Measurements from ENCODE around the gene ADAM15. TPM values are rescaled to one million over a fixed set of nuclear protein-coding genes. Genes with fewer than 3 reads are reported as not detected.

Gene ADAM15
- total RNA-seq, 1 donor from 2014 or later: 72.0 TPM

DNA sequence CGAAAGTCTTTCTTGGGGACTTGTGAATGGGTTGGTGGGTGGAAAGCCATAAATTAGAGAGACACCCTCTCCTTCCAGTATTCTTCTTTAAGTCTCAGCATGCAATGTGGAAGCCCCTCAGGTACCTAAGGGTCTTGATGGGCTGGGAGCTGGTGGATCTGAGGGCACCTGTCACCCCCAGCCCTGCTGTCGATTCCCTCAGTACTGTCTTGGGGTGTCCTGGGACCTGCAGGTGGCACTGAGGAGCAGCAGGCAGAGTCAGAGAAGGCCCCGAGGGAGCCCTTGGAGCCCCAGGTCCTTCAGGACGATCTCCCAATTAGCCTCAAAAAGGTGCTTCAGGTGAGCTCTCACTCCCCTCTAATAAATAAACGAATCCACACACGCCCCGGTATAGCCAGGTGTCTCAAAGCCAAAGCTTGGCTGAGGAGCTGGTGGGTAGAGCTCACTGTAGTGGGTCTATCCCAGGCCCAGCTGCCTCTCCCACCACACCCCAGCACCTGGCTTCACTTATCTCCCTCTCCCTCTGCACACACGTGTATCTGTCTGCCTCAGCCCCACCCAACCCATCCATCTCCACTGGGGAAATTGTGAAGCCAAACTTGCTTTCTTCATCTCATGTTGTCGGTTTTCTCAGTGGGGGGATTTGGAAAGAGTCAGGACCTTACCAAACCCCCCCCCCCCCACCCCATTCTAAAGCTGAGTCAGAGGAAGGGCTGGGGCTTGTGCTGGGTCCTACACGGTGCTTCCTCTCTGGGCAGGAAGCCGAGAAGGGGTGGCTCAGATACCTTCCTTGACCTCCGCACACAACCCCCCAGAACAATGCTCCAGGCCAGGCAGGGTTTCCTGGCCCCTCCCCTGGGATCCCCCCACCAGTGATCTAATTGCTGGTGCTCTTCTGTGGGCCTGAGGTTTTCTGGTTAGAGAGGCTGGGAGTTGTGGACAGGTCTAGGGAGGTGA lies 1.6 kb downstream of the ADAM15 start:
- no peaks in the 10 kb centered on the region for H3K27me3 Mint-ChIP-seq (ENCODE audit: low read depth)
- H3K4me3 Mint-ChIP-seq (ENCODE audit: low read depth): peak overlapping the region; percentile 79
- H3K4me1 Mint-ChIP-seq (ENCODE audit: low read depth): peaks cover 24% of the 10 kb centered on the region
- no peak overlapping the region for H3K27ac Mint-ChIP-seq
- intact Hi-C loops (cut with micrococcal nuclease): loop anchor here (2.0 kb wide), 1 partner anchor 36 kb away; no protein-coding TSS in a partner anchor
- no peaks in the 10 kb centered on the region for H3K9me3 Mint-ChIP-seq
- H3K36me3 Mint-ChIP-seq (ENCODE audit: low read depth): peaks cover 14% of the 10 kb centered on the region
- no peak for DNase-seq (ENCODE audit: low spot score)

DNA sequence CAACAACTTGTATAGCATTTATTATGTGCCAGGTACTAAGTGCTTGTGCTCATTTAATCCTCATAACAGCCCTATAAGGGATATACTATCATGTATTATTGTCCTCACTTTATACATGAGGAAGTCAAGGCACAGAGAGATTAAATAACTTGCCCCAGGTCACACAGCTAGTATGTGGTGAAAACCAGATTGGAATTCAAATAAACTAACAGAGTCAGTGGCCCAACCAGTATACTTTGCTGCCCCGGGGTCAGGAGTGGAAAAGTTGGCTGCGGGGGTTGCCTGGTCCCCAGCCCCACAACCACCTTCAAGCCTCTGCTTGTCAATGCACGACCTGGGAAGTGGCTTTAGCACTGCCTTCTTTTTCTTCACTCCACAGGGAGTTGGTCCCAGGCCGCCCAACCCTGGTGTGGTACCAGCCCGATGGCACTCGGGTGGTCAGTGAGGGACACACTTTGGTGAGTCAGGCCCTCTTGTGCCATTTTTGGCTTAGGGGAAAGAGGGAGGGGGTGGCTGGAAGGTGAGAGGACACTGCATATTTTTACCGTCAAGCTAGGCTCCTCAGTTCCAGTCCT lies 2.5 kb downstream of the ADAM15 start:
- intact Hi-C loops (cut with micrococcal nuclease): loop anchor here (2.0 kb wide), 1 partner anchor 37 kb away; no protein-coding TSS in a partner anchor
- no peak overlapping the region for H3K4me3 Mint-ChIP-seq (ENCODE audit: low read depth)
- H3K27me3 Mint-ChIP-seq (ENCODE audit: low read depth): no peaks in the 10 kb centered on the region
- no peak for DNase-seq (ENCODE audit: low spot score)
- H3K4me1 Mint-ChIP-seq (ENCODE audit: low read depth): peaks cover 24% of the 10 kb centered on the region
- no peak overlapping the region for H3K27ac Mint-ChIP-seq
- peaks cover 22% of the 10 kb centered on the region for H3K36me3 Mint-ChIP-seq (ENCODE audit: low read depth)
- H3K9me3 Mint-ChIP-seq: no peaks in the 10 kb centered on the region

GRCh38 chr1:155057104-155057503 lies 6.0 kb downstream of the ADAM15 start:
- DNase-seq (ENCODE audit: low spot score): no peak
- intact Hi-C loops (cut with micrococcal nuclease): no loop called here
- Mint-ChIP-seq H3K27ac (no peak overlapping the region), H3K27me3 (ENCODE audit: low read depth) (no peaks in the 10 kb centered on the region), H3K4me1 (ENCODE audit: low read depth) (peaks cover 18% of the 10 kb centered on the region), H3K4me3 (ENCODE audit: low read depth) (no peak overlapping the region), H3K36me3 (ENCODE audit: low read depth) (peaks cover 25% of the 10 kb centered on the region), H3K9me3 (no peaks in the 10 kb centered on the region)

DNA sequence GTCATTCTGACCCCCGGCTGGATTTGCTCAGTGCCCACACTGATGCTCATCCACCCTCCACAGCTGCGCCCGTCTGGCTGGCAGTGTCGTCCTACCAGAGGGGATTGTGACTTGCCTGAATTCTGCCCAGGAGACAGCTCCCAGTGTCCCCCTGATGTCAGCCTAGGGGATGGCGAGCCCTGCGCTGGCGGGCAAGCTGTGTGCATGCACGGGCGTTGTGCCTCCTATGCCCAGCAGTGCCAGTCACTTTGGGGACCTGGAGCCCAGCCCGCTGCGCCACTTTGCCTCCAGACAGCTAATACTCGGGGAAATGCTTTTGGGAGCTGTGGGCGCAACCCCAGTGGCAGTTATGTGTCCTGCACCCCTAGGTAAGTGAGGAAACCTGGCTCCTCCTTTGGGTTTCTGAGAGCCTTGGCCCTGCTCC lies 6.7 kb downstream of the ADAM15 start:
- Mint-ChIP-seq H3K27ac (no peak overlapping the region), H3K9me3 (no peaks in the 10 kb centered on the region), H3K27me3 (ENCODE audit: low read depth) (no peaks in the 10 kb centered on the region), H3K4me3 (ENCODE audit: low read depth) (no peak overlapping the region), H3K4me1 (ENCODE audit: low read depth) (peaks cover 15% of the 10 kb centered on the region), H3K36me3 (ENCODE audit: low read depth) (peaks cover 28% of the 10 kb centered on the region)
- intact Hi-C loops (cut with micrococcal nuclease): no loop called here
- no peak for DNase-seq (ENCODE audit: low spot score)

GRCh38 chr1:155060736-155061135 lies 9.6 kb downstream of the ADAM15 start:
- intact Hi-C loops (cut with micrococcal nuclease): loop anchor here (2.0 to 5.0 kb wide), 3 partner anchors 16 to 503 kb away; partner anchors contain the start of genes PYGO2 and UBE2Q1
- Mint-ChIP-seq H3K9me3 (no peaks in the 10 kb centered on the region), H3K4me3 (ENCODE audit: low read depth) (no peak overlapping the region), H3K36me3 (ENCODE audit: low read depth) (peaks cover 24% of the 10 kb centered on the region), H3K27me3 (ENCODE audit: low read depth) (no peaks in the 10 kb centered on the region), H3K27ac (no peak overlapping the region), H3K4me1 (ENCODE audit: low read depth) (peaks cover 21% of the 10 kb centered on the region)
- DNase-seq (ENCODE audit: low spot score): no peak

GRCh38 chr1:155061381-155062150 lies 10.4 kb downstream of the ADAM15 start:
- intact Hi-C loops (cut with micrococcal nuclease): loop anchor here (2.0 to 5.0 kb wide), 3 partner anchors 17 to 504 kb away; partner anchors contain the start of genes PYGO2 and UBE2Q1
- no peaks in the 10 kb centered on the region for H3K27me3 Mint-ChIP-seq (ENCODE audit: low read depth)
- H3K4me1 Mint-ChIP-seq (ENCODE audit: low read depth): peaks cover 21% of the 10 kb centered on the region
- H3K36me3 Mint-ChIP-seq (ENCODE audit: low read depth): peaks cover 17% of the 10 kb centered on the region
- H3K4me3 Mint-ChIP-seq (ENCODE audit: low read depth): peak overlapping the region; percentile 27
- peak; percentile 89 for DNase-seq (ENCODE audit: low spot score)
- no peaks in the 10 kb centered on the region for H3K9me3 Mint-ChIP-seq
- H3K27ac Mint-ChIP-seq: no peak overlapping the region

DNA sequence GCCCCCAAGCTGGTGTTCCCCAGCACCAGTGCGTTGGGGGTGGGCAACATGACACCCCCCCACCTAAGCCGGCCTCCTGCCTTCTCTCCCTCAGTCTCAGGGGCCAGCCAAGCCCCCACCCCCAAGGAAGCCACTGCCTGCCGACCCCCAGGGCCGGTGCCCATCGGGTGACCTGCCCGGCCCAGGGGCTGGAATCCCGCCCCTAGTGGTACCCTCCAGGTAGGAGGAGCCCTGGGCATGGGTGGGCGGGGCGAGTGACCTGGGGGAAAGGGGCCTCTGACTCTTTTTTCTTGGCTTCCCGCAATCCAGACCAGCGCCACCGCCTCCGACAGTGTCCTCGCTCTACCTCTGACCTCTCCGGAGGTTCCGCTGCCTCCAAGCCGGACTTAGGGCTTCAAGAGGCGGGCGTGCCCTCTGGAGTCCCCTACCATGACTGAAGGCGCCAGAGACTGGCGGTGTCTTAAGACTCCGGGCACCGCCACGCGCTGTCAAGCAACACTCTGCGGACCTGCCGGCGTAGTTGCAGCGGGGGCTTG lies 11.1 kb downstream of the ADAM15 start:
- DNase-seq (ENCODE audit: low spot score): no peak
- no peak overlapping the region for H3K4me3 Mint-ChIP-seq (ENCODE audit: low read depth)
- no peak overlapping the region for H3K27ac Mint-ChIP-seq
- no peaks in the 10 kb centered on the region for H3K27me3 Mint-ChIP-seq (ENCODE audit: low read depth)
- H3K36me3 Mint-ChIP-seq (ENCODE audit: low read depth): peaks cover 21% of the 10 kb centered on the region
- H3K4me1 Mint-ChIP-seq (ENCODE audit: low read depth): peaks cover 21% of the 10 kb centered on the region
- H3K9me3 Mint-ChIP-seq: no peaks in the 10 kb centered on the region
- intact Hi-C loops (cut with micrococcal nuclease): loop anchor here (5.0 kb wide), 2 partner anchors 100 to 505 kb away; partner anchors contain the start of genes PYGO2 and UBE2Q1

- H3K4me1 Mint-ChIP-seq (ENCODE audit: low read depth): peaks cover 21% of the 10 kb centered on the region
- H3K4me3 Mint-ChIP-seq (ENCODE audit: low read depth): peak overlapping the region; percentile 86
- DNase-seq (ENCODE audit: low spot score): peak; percentile 75
- intact Hi-C loops (cut with micrococcal nuclease): loop anchor here (1.0 to 5.0 kb wide), 4 partner anchors 13 to 506 kb away; partner anchors contain the start of genes PYGO2 and UBE2Q1
- no peaks in the 10 kb centered on the region for H3K9me3 Mint-ChIP-seq
- H3K27ac Mint-ChIP-seq: no peak overlapping the region
- H3K36me3 Mint-ChIP-seq (ENCODE audit: low read depth): peaks cover 19% of the 10 kb centered on the region
- H3K27me3 Mint-ChIP-seq (ENCODE audit: low read depth): no peaks in the 10 kb centered on the region
Measured at GRCh38 chr1:155062702-155063411, 11.7 kb downstream of the ADAM15 start.

GRCh38 chr1:155063550-155064110 lies 12.5 kb downstream of the ADAM15 start, which contains the start of gene EFNA4:
Gene EFNA4, plus strand, starts transcription at chr1:155063740. Its CDS starts 84 bp downstream, at chr1:155063824.
- peaks cover 21% of the 10 kb centered on the region for H3K4me1 Mint-ChIP-seq (ENCODE audit: low read depth)
- H3K27me3 Mint-ChIP-seq (ENCODE audit: low read depth): no peaks in the 10 kb centered on the region

DNA sequence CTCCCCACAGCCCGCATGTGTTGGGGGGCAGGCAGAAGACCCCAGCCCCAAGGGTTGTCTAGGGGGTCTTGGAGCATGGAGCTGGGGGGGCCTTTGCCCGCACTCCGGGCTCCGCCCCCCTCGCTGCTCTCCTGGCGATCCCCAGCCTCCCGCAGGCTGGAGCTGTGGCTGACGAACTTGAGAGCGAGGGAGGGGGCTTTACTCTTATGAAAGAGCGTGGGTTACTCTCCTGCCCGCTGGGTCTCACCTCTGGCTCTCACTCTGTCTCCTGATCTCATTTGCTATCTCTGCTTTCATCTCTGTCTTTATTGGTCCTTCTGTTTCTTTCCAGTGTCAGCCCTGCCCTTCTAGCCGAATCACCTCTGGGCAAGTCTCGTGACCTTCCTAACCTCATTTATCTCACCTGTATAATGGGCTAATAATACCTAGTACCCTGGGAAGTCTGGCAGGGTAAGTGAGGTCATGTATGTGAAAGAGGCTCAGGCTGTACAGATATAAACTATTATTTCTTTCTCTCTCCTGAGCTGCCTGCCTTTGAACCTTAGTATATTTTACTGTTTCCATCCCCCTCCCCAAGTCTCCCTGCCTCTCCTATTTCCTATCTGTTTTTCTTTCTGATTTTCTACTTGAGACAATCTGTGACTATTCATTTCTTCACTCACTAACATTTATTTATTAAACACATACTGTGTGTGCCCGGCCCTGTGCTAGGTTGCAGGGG lies 13.2 kb downstream of the ADAM15 start:
- peak overlapping the region; percentile 68 for H3K27ac Mint-ChIP-seq
- no peaks in the 10 kb centered on the region for H3K9me3 Mint-ChIP-seq
- H3K27me3 Mint-ChIP-seq (ENCODE audit: low read depth): no peaks in the 10 kb centered on the region
- H3K36me3 Mint-ChIP-seq (ENCODE audit: low read depth): peaks cover 23% of the 10 kb centered on the region
- H3K4me3 Mint-ChIP-seq (ENCODE audit: low read depth): peak overlapping the region; percentile 96
- DNase-seq (ENCODE audit: low spot score): no peak
- intact Hi-C loops (cut with micrococcal nuclease): loop anchor here (5.0 kb wide), 2 partner anchors 102 to 507 kb away; partner anchors contain the start of genes PYGO2 and UBE2Q1
- peaks cover 21% of the 10 kb centered on the region for H3K4me1 Mint-ChIP-seq (ENCODE audit: low read depth)

More at GRCh38 chr1:155063550-155064110, 12.5 kb downstream of the ADAM15 start, which contains the start of gene EFNA4:
- peaks cover 20% of the 10 kb centered on the region for H3K36me3 Mint-ChIP-seq (ENCODE audit: low read depth)
- no peaks in the 10 kb centered on the region for H3K9me3 Mint-ChIP-seq
- intact Hi-C loops (cut with micrococcal nuclease): loop anchor here (1.0 to 5.0 kb wide), 4 partner anchors 13 to 506 kb away; partner anchors contain the start of genes PYGO2 and UBE2Q1
- peak within 1 kb of the TSS; percentile 68 for H3K27ac Mint-ChIP-seq
- peak; percentile 84 for DNase-seq (ENCODE audit: low spot score)
- peak within 1 kb of the TSS; percentile 96 for H3K4me3 Mint-ChIP-seq (ENCODE audit: low read depth)

Data from activated T-helper 2 cell treated with anti-CD3 and anti-CD28 coated beads, Interferon-gamma antibody, Interleukin-2, Interleukin-4, amounts not matched to agents 10 μg/mL and 5 μg/mL and 100 μg/mL, durations not matched to agents 14 hours and 24 hours and 36 hours (primary cell).